ENCODE data around the gene TMEM143. TPM values are rescaled to one million over a fixed set of nuclear protein-coding genes. Genes with fewer than 3 reads are reported as not detected.

TMEM143 gene
- total RNA-seq, 4 donors from 2014 or later, result 3.2 to 9.3 (median 6.2) TPM

GRCh38 chr19:48355365-48355954, 8.3 kb downstream of the TMEM143 start:
- no peak for TF ChIP-seq POLR2A (IDR thresholded peaks at IDR 0.05)
- no peak for TF ChIP-seq CTCF (IDR thresholded peaks at IDR 0.05)
- intact Hi-C loops (cut with DNase I), result no loop called here
- no peak overlapping the region for H3K4me3 ChIP-seq
- H3K27me3 ChIP-seq, result no peaks in the 10 kb centered on the region
- H3K36me3 ChIP-seq, result peaks cover 0 to 9% (median 0%) of the 10 kb centered on the region in 3 donors
- DNase-seq, result no peak
- WGBS, 2 donors, result 75 to 85% methylated on average over 5 to 10 of the region's 12 CpGs
- no peak overlapping the region for H3K27ac ChIP-seq
- no peaks in the 10 kb centered on the region for H3K9me3 ChIP-seq
- no peaks in the 10 kb centered on the region for H3K4me1 ChIP-seq

- 84% methylated on average over 13 to 15 of the region's 15 CpGs for WGBS, 2 donors
- DNase-seq, result no peak
- no peak for TF ChIP-seq CTCF (IDR thresholded peaks at IDR 0.05)
- Histone ChIP-seq H3K4me3 (no peak overlapping the region), H3K9me3 (no peaks in the 10 kb centered on the region), H3K4me1 (no peaks in the 10 kb centered on the region), H3K27ac (no peak overlapping the region), H3K36me3 (peaks cover 0 to 9% (median 0%) of the 10 kb centered on the region in 3 donors), H3K27me3 (no peaks in the 10 kb centered on the region)
- intact Hi-C loops (cut with DNase I), result no loop called here
These were observed 9.3 kb downstream of the TMEM143 start for GRCh38 chr19:48354332-48354992.

GRCh38 chr19:48353677-48354076, 10.1 kb downstream of the TMEM143 start:
- Histone ChIP-seq H3K36me3 (peaks cover 0 to 3% (median 0%) of the 10 kb centered on the region in 3 donors), H3K4me1 (no peaks in the 10 kb centered on the region), H3K4me3 (no peak overlapping the region), H3K27me3 (no peaks in the 10 kb centered on the region), H3K27ac (no peak overlapping the region), H3K9me3 (no peaks in the 10 kb centered on the region)
- intact Hi-C loops (cut with DNase I), result no loop called here
- WGBS, 2 donors, result 81 to 87% methylated on average over 5 of the region's 5 CpGs
- DNase-seq, result no peak
- TF ChIP-seq POLR2A (IDR thresholded peaks at IDR 0.05) (no peak), CTCF (IDR thresholded peaks at IDR 0.05) (no peak)

- Histone ChIP-seq H3K27ac (no peak overlapping the region), H3K4me1 (no peaks in the 10 kb centered on the region), H3K9me3 (no peaks in the 10 kb centered on the region), H3K27me3 (no peaks in the 10 kb centered on the region), H3K4me3 (no peak overlapping the region), H3K36me3 (no peaks in the 10 kb centered on the region)
- peak; percentile 48 to 83 (median 73) for TF ChIP-seq CTCF (IDR thresholded peaks at IDR 0.05)
- TF ChIP-seq POLR2A (IDR thresholded peaks at IDR 0.05), result no peak
- 25 to 37% methylated on average over 4 to 8 of the region's 8 CpGs for WGBS, 2 donors
- intact Hi-C loops (cut with DNase I), result no loop called here
- DNase-seq, result no peak
These were observed 12.4 kb downstream of the TMEM143 start for GRCh38 chr19:48351341-48351752.

- no peaks in the 10 kb centered on the region for H3K9me3 ChIP-seq
- no peaks in the 10 kb centered on the region for H3K4me1 ChIP-seq
- DNase-seq, result no peak
- H3K27ac ChIP-seq, result no peak overlapping the region
- no peak overlapping the region for H3K4me3 ChIP-seq
- whole genome bisulfite sequencing, 2 donors, result 89 to 98% methylated on average over 5 of the region's 5 CpGs
- H3K27me3 ChIP-seq, result no peaks in the 10 kb centered on the region
- no peak for TF ChIP-seq CTCF (IDR thresholded peaks at IDR 0.05)
- TF ChIP-seq POLR2A (IDR thresholded peaks at IDR 0.05), result no peak
- H3K36me3 ChIP-seq, result no peaks in the 10 kb centered on the region
- intact Hi-C loops (cut with DNase I), result no loop called here
These were observed 12.9 kb downstream of the TMEM143 start for GRCh38 chr19:48350856-48351255.

Measured in esophagus squamous epithelium (tissue), 5 donors.